H1 (cell line): ENCODE data around the gene RSPH6A.

Experiments used
- BRCA1 ChIP-seq: IDR thresholded peaks from 2 replicates; pipeline ENCODE4 v1.6.1; 2012; ENCODE audit warnings: low read depth, low read length, improper control_type of control experiment
- CBX5 ChIP-seq: fragments of 300-800, 300-1000 bp; sonication (generic); IDR thresholded peaks from 2 replicates; pipeline ENCODE4 v1.7.1; 2016; ENCODE audit warnings: antibody characterized with exemption, low read length, low read depth
- CTCF ChIP-seq, 3 experiments: IDR thresholded peaks; 1 replicate in 2 of 3; 2 replicates in 1 of 3; pipeline versions ENCODE4 v1.5.1 to v1.6.1; 2011; ENCODE audit warnings: low read length in 3 of 3, mild to moderate bottlenecking in 3 of 3, inconsistent platforms in 2 of 3, low read depth in 1 of 3, moderate library complexity in 1 of 3; ENCODE audit not compliant: insufficient read depth in 1 of 3; ENCODE audit errors: control extremely low read depth in 1 of 3
- EP300 ChIP-seq, 2 experiments: IDR thresholded peaks; 1 replicate in 1 of 2; 2 replicates in 1 of 2; pipeline ENCODE4 v1.6.1; 2011 to 2012; ENCODE audit warnings: low read depth in 2 of 2, low read length in 2 of 2, mild to moderate bottlenecking in 2 of 2, borderline replicate concordance in 1 of 2, inconsistent platforms in 1 of 2, moderate library complexity in 1 of 2
- GABPA ChIP-seq: IDR thresholded peaks from 2 replicates; pipeline ENCODE4 v1.6.1; 2011; ENCODE audit warnings: mild to moderate bottlenecking, low read length, moderate library complexity, borderline replicate concordance; ENCODE audit not compliant: insufficient read depth
- NANOG ChIP-seq: IDR thresholded peaks from 2 replicates; pipeline ENCODE4 v1.6.1; 2011; ENCODE audit warnings: low read length, low read depth, mild to moderate bottlenecking, inconsistent platforms; ENCODE audit not compliant: insufficient read depth, poor library complexity, severe bottlenecking
- POLR2A ChIP-seq, 2 experiments: IDR thresholded peaks; 1 replicate in 1 of 2; 2 replicates in 1 of 2; pipeline ENCODE4 v1.6.1; 2011; ENCODE audit warnings: low read depth in 2 of 2, low read length in 2 of 2, mild to moderate bottlenecking in 2 of 2; ENCODE audit errors: control extremely low read depth in 1 of 2
- POLR2AphosphoS5 ChIP-seq: IDR thresholded peaks from 2 replicates; pipeline ENCODE4 v1.6.1; 2011; ENCODE audit warnings: low read depth, low read length
- SP1 ChIP-seq: IDR thresholded peaks from 2 replicates; pipeline ENCODE4 v1.6.1; 2011; ENCODE audit warnings: low read depth, low read length
- SP2 ChIP-seq: IDR thresholded peaks from 2 replicates; pipeline ENCODE4 v1.6.1; 2012; ENCODE audit warnings: mild to moderate bottlenecking, low read length, inconsistent platforms
- TCF12 ChIP-seq: IDR thresholded peaks from 2 replicates; pipeline ENCODE4 v1.6.1; 2011; ENCODE audit warnings: low read depth, mild to moderate bottlenecking, low read length
- YY1 ChIP-seq: IDR thresholded peaks from 2 replicates; pipeline ENCODE4 v1.6.1; 2011; ENCODE audit warnings: low read depth, mild to moderate bottlenecking, low read length

DNA sequence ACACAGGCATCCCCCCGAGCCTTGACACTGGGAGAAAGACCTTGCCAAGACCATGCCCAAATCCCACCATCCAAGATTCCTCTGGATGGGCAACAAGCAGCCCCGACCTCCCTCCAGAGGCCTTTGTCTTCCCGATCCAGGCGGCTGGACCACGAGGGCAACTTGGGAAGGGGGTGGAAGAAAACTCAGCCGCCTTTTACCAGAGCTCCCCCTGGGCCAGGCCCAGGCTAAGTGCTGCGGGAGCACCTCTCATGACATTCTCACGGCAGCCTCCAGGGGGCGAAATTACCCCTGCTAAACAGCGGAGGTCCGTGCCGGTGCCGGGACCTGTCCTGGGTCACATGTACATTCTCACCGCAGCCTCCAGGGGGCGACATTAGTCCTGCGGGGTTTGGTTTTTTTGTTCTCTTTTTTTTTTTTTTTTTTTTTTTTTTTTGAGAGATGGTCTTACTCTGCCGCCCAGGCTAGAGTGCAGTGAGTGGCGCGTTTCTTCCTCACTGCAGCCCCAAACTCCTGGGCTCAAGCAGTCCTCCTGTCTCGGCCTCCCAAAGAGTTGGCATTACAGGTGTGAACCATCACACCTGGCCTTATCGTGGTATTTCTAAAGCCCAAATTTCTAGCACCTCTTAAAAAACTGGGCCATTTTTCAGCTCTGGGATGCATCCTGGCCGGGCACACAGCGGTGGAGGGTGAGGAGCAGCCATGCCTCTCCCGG is 2.1 kb upstream of the RSPH6A start:
- peak; percentile 97 to 99 (median 99) for TF ChIP-seq CTCF (IDR thresholded peaks at IDR 0.05; ENCODE audit: control extremely low read depth in 1 of 3, insufficient read depth in 1 of 3, low read depth in 1 of 3, low read length in 3 of 3)
- no peak for TF ChIP-seq NANOG
- no peak for TF ChIP-seq CBX5
- peak; percentile 68 to 71; a peak in 2 of 3 replicates for TF ChIP-seq POLR2A (IDR thresholded peaks at IDR 0.05; ENCODE audit: control extremely low read depth in 1 of 2, low read depth in 2 of 2, low read length in 2 of 2)
- 0 out of 2 replicates have a peak, but pooled peaks have one; percentile 27 for TF ChIP-seq TCF12
- TF ChIP-seq EP300 (IDR thresholded peaks at IDR 0.05; ENCODE audit: borderline replicate concordance in 1 of 2, low read depth in 2 of 2, low read length in 2 of 2): peak in 1 of 2 experiments; percentile 40; a peak in 1 of 3 replicates
- TF ChIP-seq YY1: 0 out of 2 replicates have a peak, but pooled peaks have one; percentile 13
- peak; percentile 81; the same call in 1 of the 2 replicates for TF ChIP-seq POLR2AphosphoS5
- TF ChIP-seq BRCA1: 0 out of 2 replicates have a peak, but pooled peaks have one; percentile 4
- peak; percentile 36; the same call in 1 of the 2 replicates for TF ChIP-seq GABPA
- TF ChIP-seq SP1: peak; percentile 61
- TF ChIP-seq SP2: no peak
